ENCODE measurements around the gene EPHB6.

Gene EPHB6

GRCh38 chr7:142881586-142882337, 26.9 kb downstream of the EPHB6 start:
- Mint-ChIP-seq H3K4me3 (no peak overlapping the region), H3K27me3 (peaks cover 53 to 68% of the 10 kb centered on the region in 2 donors), H3K9me3 (no peaks in the 10 kb centered on the region)

GRCh38 chr7:142882338-142882678, 27.4 kb downstream of the EPHB6 start:
- Mint-ChIP-seq H3K4me3 (no peak overlapping the region), H3K36me3 (ENCODE audit: insufficient read depth) (no peaks in the 10 kb centered on the region), H3K4me1 (ENCODE audit: low read depth in 2 of 2) (peaks cover 0 to 3% of the 10 kb centered on the region in 2 donors), H3K27me3 (peaks cover 56 to 63% of the 10 kb centered on the region in 2 donors), H3K27ac (no peak overlapping the region), H3K9me3 (no peaks in the 10 kb centered on the region)
- ATAC-seq (replicated peaks) (no peak), DNase-seq (no peak)

More at GRCh38 chr7:142881586-142882337, 26.9 kb downstream of the EPHB6 start:
- Mint-ChIP-seq H3K27ac (no peak overlapping the region), H3K4me1 (ENCODE audit: low read depth in 2 of 2) (peaks cover 0 to 3% of the 10 kb centered on the region in 2 donors), H3K36me3 (ENCODE audit: insufficient read depth) (no peaks in the 10 kb centered on the region)
- ATAC-seq (replicated peaks): no peak
- DNase-seq: no peak

- Mint-ChIP-seq H3K36me3 (ENCODE audit: insufficient read depth) (no peaks in the 10 kb centered on the region), H3K27ac (no peak overlapping the region), H3K27me3 (peaks cover 52 to 55% of the 10 kb centered on the region in 2 donors), H3K4me1 (ENCODE audit: low read depth in 2 of 2) (peaks cover 0 to 3% of the 10 kb centered on the region in 2 donors), H3K4me3 (no peak overlapping the region), H3K9me3 (no peaks in the 10 kb centered on the region)
- ATAC-seq (replicated peaks) (no peak), DNase-seq (no peak)
Observed at GRCh38 chr7:142883145-142883544, 28.3 kb downstream of the EPHB6 start.

DNA sequence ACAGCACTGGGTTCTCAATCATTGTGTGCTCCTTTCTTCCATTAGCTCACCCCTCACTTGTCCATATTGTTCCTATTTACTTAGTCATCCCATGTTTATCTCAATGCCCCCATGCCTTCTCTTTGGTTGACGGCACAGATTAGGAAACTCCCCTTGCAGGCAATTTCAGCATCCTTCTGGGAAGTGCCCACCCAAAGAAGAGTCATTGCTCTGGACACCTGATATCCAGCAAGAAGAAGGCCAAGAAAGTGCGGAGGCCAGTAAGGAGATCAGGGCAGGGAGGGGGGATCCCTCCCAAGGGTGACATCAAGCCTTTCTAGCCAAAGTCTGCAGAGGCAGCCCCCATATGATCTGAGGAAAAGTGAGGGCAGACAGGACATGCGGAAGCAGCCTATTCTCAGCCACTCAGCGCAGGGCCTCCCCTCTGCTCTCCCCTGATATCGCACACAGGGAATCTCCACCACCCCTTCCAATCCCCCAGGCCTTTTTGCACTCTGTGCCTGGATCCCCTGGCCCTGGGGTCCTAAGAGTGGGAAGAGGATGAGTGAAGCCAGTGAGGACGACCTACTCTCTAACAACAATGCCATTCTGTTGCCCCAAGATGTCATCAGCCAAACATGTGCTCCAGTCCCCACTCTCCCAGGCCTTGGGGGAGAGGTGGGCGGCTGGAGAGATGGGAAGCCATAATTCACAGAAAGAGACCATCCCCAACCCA, 28.9 kb downstream of the EPHB6 start:
- H3K27me3 Mint-ChIP-seq: peaks cover 46 to 49% of the 10 kb centered on the region in 2 donors
- no peak overlapping the region for H3K27ac Mint-ChIP-seq
- ATAC-seq (replicated peaks): no peak
- H3K4me3 Mint-ChIP-seq: no peak overlapping the region
- peaks cover 0 to 3% of the 10 kb centered on the region in 2 donors for H3K4me1 Mint-ChIP-seq (ENCODE audit: low read depth in 2 of 2)
- no peak for DNase-seq
- H3K9me3 Mint-ChIP-seq: no peaks in the 10 kb centered on the region
- H3K36me3 Mint-ChIP-seq (ENCODE audit: insufficient read depth): no peaks in the 10 kb centered on the region

- Mint-ChIP-seq H3K9me3 (no peaks in the 10 kb centered on the region), H3K36me3 (ENCODE audit: insufficient read depth) (no peaks in the 10 kb centered on the region), H3K4me3 (no peak overlapping the region), H3K4me1 (ENCODE audit: low read depth in 2 of 2) (peaks cover 0 to 3% of the 10 kb centered on the region in 2 donors), H3K27ac (no peak overlapping the region), H3K27me3 (peaks cover 41 to 48% of the 10 kb centered on the region in 2 donors)
- DNase-seq: no peak
- ATAC-seq (replicated peaks): no peak
Observed at GRCh38 chr7:142884286-142884640, 29.4 kb downstream of the EPHB6 start.

DNA sequence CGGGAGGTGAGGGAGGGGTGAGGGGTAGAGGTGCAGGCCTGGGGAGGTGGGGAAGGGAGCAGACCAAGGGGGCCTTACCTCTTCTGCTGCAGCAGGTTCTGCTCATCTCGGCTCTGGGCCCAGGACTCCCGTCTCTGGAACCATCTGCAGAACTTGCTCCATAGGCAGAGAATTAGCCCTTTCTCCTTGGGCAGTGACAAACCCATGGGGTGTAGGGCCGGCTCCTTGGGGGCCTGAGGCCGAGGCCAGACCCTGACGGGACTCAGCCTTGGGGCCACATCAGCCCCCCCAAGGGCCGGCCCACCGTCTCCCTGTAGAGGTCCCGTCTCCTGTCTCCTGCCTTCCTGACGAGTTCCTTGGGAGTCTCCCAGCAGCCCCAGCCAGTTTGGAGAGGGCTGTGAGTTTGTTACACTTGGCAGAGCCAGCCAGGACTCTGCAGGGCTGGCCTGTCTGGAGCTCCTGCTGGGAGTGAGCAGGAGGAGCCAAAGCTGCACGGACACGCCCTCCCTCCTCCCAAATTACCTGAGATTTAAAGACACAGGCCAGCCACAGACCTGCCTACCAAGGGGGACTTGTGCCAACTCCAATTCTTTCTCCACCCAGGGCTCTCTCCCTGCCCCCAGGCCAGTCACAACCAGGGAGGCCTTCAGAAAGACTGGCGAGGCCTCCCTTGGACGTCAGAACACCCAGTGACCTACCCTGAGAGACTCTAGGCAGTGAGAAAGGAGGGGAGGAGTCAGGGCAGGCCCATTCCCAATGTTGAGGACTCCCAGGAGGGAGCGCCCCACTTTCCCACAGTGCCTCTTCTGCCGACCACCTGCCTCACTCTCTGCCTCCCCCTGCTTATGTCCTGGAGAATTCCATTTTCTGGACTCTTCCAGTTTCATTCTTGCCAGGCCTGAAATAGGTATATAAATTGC, 30.7 kb downstream of the EPHB6 start, which contains the start of gene TRPV6:
TSS of gene TRPV6 (minus strand) at position 435 of the 920 bp plus-strand sequence.
- Mint-ChIP-seq H3K4me1 (ENCODE audit: low read depth in 2 of 2) (peaks cover 0 to 3% of the 10 kb centered on the region in 2 donors), H3K9me3 (no peaks in the 10 kb centered on the region), H3K27me3 (peaks cover 39 to 40% of the 10 kb centered on the region in 2 donors), H3K36me3 (ENCODE audit: insufficient read depth) (no peaks in the 10 kb centered on the region), H3K27ac (no peak within 1 kb of the TSS), H3K4me3 (no peak within 1 kb of the TSS)
- DNase-seq: no peak
- no peak for ATAC-seq (replicated peaks)

GRCh38 chr7:142886866-142887265, 32.0 kb downstream of the EPHB6 start:
- Mint-ChIP-seq H3K36me3 (ENCODE audit: insufficient read depth) (no peaks in the 10 kb centered on the region), H3K27ac (no peak overlapping the region), H3K4me3 (no peak overlapping the region), H3K27me3 (peaks cover 32 to 37% of the 10 kb centered on the region in 2 donors), H3K4me1 (ENCODE audit: low read depth in 2 of 2) (no peaks in the 10 kb centered on the region), H3K9me3 (no peaks in the 10 kb centered on the region)
- no peak for ATAC-seq (replicated peaks)
- DNase-seq: no peak

DNA sequence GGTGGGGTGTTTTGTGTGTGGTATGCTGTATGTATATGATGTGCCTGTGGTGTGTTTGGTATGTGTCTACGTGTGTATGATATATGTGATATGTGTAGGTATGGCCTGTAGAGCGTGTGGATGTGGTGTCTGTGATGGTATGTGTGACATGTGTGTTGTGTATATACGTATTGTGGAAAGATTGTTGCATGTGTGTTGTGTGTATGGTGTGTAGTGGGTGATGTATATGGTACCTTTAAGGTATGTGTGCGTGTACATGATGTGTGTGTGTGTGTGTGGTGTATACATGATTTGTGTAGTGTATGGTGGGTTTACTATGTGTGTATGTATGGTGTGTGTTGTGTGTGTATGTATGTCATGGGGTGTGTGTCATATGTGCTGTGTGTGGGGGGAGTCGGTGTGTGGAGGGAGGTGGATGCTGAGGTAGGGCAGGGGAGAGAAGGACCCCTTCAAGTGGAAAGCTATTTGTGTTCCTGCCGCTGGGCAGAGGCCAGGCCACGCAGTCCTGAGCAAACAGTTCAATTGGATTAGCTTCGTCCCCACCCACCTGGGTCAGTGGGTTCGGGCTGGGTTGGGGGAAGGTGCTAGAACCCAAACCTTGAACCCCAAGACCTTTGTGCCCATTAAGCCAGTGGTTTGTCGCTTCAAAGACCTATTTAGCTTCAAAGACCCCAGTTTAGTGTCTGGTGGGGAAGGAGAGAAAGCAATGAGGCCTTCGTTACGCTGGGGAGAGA, 32.6 kb downstream of the EPHB6 start:
- H3K27ac Mint-ChIP-seq: no peak overlapping the region
- no peaks in the 10 kb centered on the region for H3K36me3 Mint-ChIP-seq (ENCODE audit: insufficient read depth)
- ATAC-seq (replicated peaks): no peak
- no peak for DNase-seq
- H3K4me1 Mint-ChIP-seq (ENCODE audit: low read depth in 2 of 2): no peaks in the 10 kb centered on the region
- no peaks in the 10 kb centered on the region for H3K9me3 Mint-ChIP-seq
- peaks cover 31 to 32% of the 10 kb centered on the region in 2 donors for H3K27me3 Mint-ChIP-seq
- H3K4me3 Mint-ChIP-seq: no peak overlapping the region

- DNase-seq (no peak), ATAC-seq (replicated peaks) (no peak)
- Mint-ChIP-seq H3K9me3 (no peaks in the 10 kb centered on the region), H3K27me3 (peaks cover 20 to 30% of the 10 kb centered on the region in 2 donors), H3K27ac (no peak overlapping the region), H3K4me3 (no peak overlapping the region), H3K4me1 (ENCODE audit: low read depth in 2 of 2) (no peaks in the 10 kb centered on the region), H3K36me3 (ENCODE audit: insufficient read depth) (peaks cover 2% of the 10 kb centered on the region)
Observed at GRCh38 chr7:142889816-142890215, 34.9 kb downstream of the EPHB6 start.

GRCh38 chr7:142890874-142891485, 36.1 kb downstream of the EPHB6 start:
- DNase-seq (no peak), ATAC-seq (replicated peaks) (no peak)
- Mint-ChIP-seq H3K4me3 (no peak overlapping the region), H3K27me3 (peaks cover 18 to 35% of the 10 kb centered on the region in 2 donors), H3K27ac (no peak overlapping the region), H3K36me3 (ENCODE audit: insufficient read depth) (peaks cover 2% of the 10 kb centered on the region), H3K9me3 (no peaks in the 10 kb centered on the region), H3K4me1 (ENCODE audit: low read depth in 2 of 2) (no peaks in the 10 kb centered on the region)

DNA sequence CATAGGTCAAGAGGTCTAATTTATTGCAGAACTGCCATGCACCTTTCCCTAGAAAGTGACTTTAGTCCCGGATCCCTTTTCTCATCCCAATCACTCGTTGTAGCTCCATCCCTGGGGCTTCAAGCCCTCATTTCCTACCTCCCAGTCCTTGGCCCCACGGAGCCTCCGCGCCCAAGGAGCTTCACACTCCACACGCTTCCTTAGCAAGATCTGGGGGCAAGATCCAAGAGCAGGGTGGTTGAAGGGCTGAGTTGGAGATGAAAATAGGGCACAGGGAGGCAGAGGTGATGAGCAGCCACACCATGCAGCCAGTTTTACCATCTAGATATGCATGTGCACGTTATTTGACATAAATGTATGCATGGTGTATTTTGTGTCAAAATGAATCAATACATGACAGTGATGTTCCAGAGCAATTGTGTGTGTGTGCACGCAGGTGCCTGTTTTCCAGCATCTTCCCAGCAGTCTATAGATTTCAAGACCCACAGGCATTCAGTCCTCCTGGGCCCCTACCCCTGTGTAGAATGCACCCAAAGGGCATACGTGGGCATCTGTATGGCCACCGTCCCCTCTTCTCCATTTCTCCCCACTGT, 36.7 kb downstream of the EPHB6 start:
- no peaks in the 10 kb centered on the region for H3K4me1 Mint-ChIP-seq (ENCODE audit: low read depth in 2 of 2)
- peaks cover 21 to 41% of the 10 kb centered on the region in 2 donors for H3K27me3 Mint-ChIP-seq
- no peak overlapping the region for H3K27ac Mint-ChIP-seq
- DNase-seq: no peak
- ATAC-seq (replicated peaks): no peak
- H3K4me3 Mint-ChIP-seq: no peak overlapping the region
- peaks cover 2% of the 10 kb centered on the region for H3K36me3 Mint-ChIP-seq (ENCODE audit: insufficient read depth)
- no peaks in the 10 kb centered on the region for H3K9me3 Mint-ChIP-seq

GRCh38 chr7:142892951-142893350, 38.1 kb downstream of the EPHB6 start:
- H3K4me3 Mint-ChIP-seq: no peak overlapping the region
- no peak for DNase-seq
- H3K4me1 Mint-ChIP-seq (ENCODE audit: low read depth in 2 of 2): no peaks in the 10 kb centered on the region
- H3K9me3 Mint-ChIP-seq: no peaks in the 10 kb centered on the region
- ATAC-seq (replicated peaks): no peak
- H3K36me3 Mint-ChIP-seq (ENCODE audit: insufficient read depth): peaks cover 2% of the 10 kb centered on the region
- H3K27me3 Mint-ChIP-seq: peaks cover 23 to 54% of the 10 kb centered on the region in 2 donors
- no peak overlapping the region for H3K27ac Mint-ChIP-seq
